BLaER1 treated with 17β-estradiol and CSF1 and Interleukin-3, amounts not matched to agents 10 nM and 100 nM (cell line): ENCODE results near the gene SUN2.
A peak's percentile ranks its signal among the peaks of the same experiment; 100 is the strongest.

Experiments used
- H3K27ac ChIP-seq, 11 experiments: shearing (Covaris generic); formaldehyde crosslinking; 2 replicates each; pipeline ENCODE4 v1.8.1; 2022
- H3K27me3 ChIP-seq, 11 experiments: shearing (Covaris generic); formaldehyde crosslinking; 2 replicates each; pipeline ENCODE4 v1.8.1; 2022
- H3K36me3 ChIP-seq, 11 experiments: shearing (Covaris generic); formaldehyde crosslinking; 2 replicates each; pipeline ENCODE4 v1.8.1; 2022
- H3K4me1 ChIP-seq, 10 experiments: shearing (Covaris generic); formaldehyde crosslinking; 2 replicates each; pipeline ENCODE4 v1.8.1; 2022
- H3K4me2 ChIP-seq, 11 experiments: shearing (Covaris generic); formaldehyde crosslinking; 2 replicates each; pipeline ENCODE4 v1.8.1; 2022
- H3K4me3 ChIP-seq, 10 experiments: shearing (Covaris generic); formaldehyde crosslinking; 2 replicates each; pipeline ENCODE4 v1.8.1; 2022
- H3K9ac ChIP-seq, 11 experiments: shearing (Covaris generic); formaldehyde crosslinking; 2 replicates each; pipeline ENCODE4 v1.8.1; 2022
- H3K9me3 ChIP-seq, 11 experiments: shearing (Covaris generic); formaldehyde crosslinking; replicated peaks in 1 of 11; 2 replicates each; pipeline ENCODE4 v1.8.1; 2022
- H4K20me1 ChIP-seq, 11 experiments: shearing (Covaris generic); formaldehyde crosslinking; 2 replicates each; pipeline ENCODE4 v1.8.1; 2022
- Cebpa-rat ChIP-seq, 11 experiments: shearing (Covaris generic); IDR thresholded peaks; 2 replicates each; pipeline ENCODE4 v1.8.1; 2022

The SUN2 gene

DNA sequence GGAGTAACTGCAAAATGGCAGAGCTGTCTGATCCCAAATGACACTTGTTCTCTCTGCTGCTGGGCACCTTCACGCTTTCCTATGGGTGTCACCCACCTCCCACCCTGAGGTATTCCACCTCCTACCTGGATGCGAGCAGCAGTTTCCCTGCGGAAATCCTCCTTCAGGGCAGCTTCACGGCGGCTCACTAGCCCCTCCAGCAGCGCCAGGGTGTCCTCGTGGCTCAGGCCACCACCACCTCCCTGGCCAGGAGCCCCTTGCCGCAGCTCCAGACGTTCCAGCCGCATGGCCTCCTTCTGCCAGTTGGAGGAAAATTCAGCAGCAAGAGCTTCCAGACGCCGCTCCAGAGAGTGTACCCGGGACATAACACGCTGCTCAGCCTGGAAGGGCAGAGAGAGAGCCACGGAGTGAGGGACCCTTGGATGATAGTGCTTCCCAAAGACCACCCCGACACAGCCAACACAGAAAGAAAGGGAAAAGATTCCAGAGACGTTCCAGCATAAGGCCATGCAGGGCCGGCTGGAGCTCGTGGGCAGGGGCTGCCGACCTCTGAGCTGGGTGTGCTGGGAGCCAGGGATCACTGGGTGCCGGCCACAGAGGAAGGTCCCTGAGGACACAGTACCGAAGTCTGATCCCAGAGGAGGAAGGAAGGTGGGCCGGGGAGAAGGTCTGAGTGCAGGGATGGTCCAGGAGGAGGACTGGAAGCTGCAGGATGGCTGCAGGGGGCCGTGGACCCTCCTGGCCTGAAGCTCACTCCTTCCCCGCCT is 13.4 kb downstream of the SUN2 start:
- Histone ChIP-seq H3K9ac (peak overlapping the region in 7 of 11 experiments; percentile 3 to 49 (median 24); a peak in 5 of 22 replicates), H3K9me3 (no peaks in the 10 kb centered on the region), H3K4me3 (no peak overlapping the region), H3K36me3 (peaks cover 100% of the 10 kb centered on the region in 11 experiments), H3K27ac (peak overlapping the region in 4 of 11 experiments; percentile 6 to 32 (median 22); a peak in 3 of 22 replicates), H3K4me2 (no peak overlapping the region), H3K4me1 (peaks cover 0 to 51% (median 45%) of the 10 kb centered on the region in 10 experiments; a peak in 19 of 20 replicates), H3K27me3 (no peaks in the 10 kb centered on the region), H4K20me1 (peaks cover 72 to 100% (median 98%) of the 10 kb centered on the region in 11 experiments)
- TF ChIP-seq Cebpa-rat (IDR thresholded peaks at IDR 0.05): no peak

DNA sequence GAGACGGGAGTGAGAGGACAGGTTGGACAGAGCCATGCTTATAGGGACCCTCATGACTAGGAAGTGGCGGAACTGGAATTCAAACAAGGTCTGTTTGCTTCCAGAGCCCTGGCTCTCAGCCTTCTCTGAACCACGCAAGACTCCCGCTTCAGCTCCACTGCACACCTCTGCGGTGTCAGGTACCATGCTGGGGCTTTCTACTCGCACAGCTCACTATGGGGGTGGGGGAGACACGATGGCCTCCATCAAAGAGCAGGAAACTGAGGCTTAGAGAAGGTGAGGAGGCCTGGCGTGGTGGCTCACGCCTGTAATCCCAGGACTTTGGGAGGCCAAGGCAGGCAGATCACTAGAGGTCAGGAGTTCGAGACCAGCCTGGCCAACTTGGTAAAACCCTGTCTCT is 14.2 kb downstream of the SUN2 start:
- Histone ChIP-seq H3K27ac (peak overlapping the region in 2 of 11 experiments; percentile 13 to 24; a peak in 1 of 22 replicates), H3K36me3 (peaks cover 100% of the 10 kb centered on the region in 11 experiments), H3K4me3 (no peak overlapping the region), H3K9ac (peak overlapping the region in 8 of 11 experiments; percentile 0 to 54 (median 29); a peak in 10 of 22 replicates), H3K9me3 (no peaks in the 10 kb centered on the region), H3K4me1 (peaks cover 2 to 59% (median 53%) of the 10 kb centered on the region in 10 experiments), H3K4me2 (no peak overlapping the region; a peak in 1 of 22 replicates), H4K20me1 (peaks cover 80 to 100% (median 100%) of the 10 kb centered on the region in 11 experiments), H3K27me3 (no peaks in the 10 kb centered on the region)
- no peak for TF ChIP-seq Cebpa-rat (IDR thresholded peaks at IDR 0.05)

DNA sequence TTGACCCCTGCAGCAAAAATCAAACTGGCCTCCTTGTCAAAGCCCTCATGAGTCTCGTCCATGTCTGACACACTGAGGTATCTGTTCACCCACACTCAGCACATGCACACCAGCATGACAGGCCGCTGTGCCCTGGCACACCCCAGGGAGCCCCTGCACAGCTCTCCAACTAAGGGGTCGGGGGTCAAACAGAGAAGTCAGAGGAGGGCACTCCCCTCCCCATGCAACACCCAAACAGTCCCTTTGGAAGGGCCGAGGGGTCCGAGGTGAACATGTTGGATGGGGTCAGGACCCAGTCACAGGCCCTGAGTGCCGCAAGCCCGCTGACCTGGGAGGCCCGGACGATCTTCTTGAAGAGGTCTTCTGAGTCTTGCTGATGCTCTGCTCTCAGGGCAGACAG is 14.6 kb downstream of the SUN2 start:
- Histone ChIP-seq H3K4me3 (no peak overlapping the region), H3K27me3 (no peaks in the 10 kb centered on the region), H3K9ac (peak overlapping the region in 8 of 11 experiments; percentile 0 to 54 (median 27); a peak in 11 of 22 replicates), H3K36me3 (peaks cover 100% of the 10 kb centered on the region in 11 experiments), H4K20me1 (peaks cover 84 to 100% (median 100%) of the 10 kb centered on the region in 11 experiments), H3K9me3 (no peaks in the 10 kb centered on the region), H3K4me2 (peak overlapping the region in 2 of 11 experiments; percentile 4 to 33; a peak in 2 of 22 replicates), H3K4me1 (peaks cover 6 to 63% (median 57%) of the 10 kb centered on the region in 10 experiments), H3K27ac (peak overlapping the region in 2 of 11 experiments; percentile 13 to 24; a peak in 1 of 22 replicates)
- TF ChIP-seq Cebpa-rat (IDR thresholded peaks at IDR 0.05): no peak

- TF ChIP-seq Cebpa-rat (IDR thresholded peaks at IDR 0.05): no peak
- Histone ChIP-seq H4K20me1 (peaks cover 84 to 100% (median 100%) of the 10 kb centered on the region in 11 experiments), H3K9ac (peak overlapping the region in 9 of 11 experiments; percentile 0 to 54 (median 26); a peak in 10 of 22 replicates), H3K4me1 (peaks cover 10 to 67% (median 61%) of the 10 kb centered on the region in 10 experiments), H3K27ac (peak overlapping the region in 2 of 11 experiments; percentile 24 to 26; a peak in 1 of 22 replicates), H3K36me3 (peaks cover 100% of the 10 kb centered on the region in 11 experiments), H3K27me3 (no peaks in the 10 kb centered on the region), H3K9me3 (no peaks in the 10 kb centered on the region), H3K4me2 (peak overlapping the region in 4 of 11 experiments; percentile 2 to 33 (median 13); a peak in 3 of 22 replicates), H3K4me3 (no peak overlapping the region)
Observed at GRCh38 chr22:38740754-38741153, 15.0 kb downstream of the SUN2 start.

DNA sequence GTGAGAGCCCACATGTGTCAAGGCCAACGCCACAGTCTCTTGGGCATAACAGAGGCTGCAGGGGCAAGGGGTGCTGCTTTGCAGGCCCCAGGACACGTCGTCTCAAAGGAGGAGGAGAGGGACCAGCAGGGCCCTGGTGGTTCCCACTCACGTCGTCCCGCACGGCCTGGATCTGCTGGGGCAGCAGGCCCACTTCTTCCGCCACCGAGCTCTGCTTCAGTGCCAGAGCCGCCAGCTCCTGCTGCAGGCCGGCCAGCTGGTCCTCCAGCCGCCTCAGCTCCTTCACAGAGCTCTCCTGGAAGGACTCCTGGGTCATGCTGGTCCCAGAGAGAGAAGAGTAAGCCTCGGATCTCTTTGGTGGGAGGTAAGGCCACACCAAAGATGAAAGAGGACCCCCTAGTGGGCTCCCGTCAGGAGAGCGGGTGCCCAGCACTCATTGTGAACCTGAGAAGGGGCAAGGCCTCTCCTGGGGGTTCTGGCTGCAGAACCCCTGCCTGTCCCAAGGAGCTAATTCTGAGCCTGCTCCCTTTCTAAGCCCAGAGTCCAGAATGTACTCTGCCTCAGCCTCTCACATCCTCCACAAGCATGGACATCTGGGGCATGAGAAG is 15.6 kb downstream of the SUN2 start:
- Histone ChIP-seq H3K36me3 (peaks cover 100% of the 10 kb centered on the region in 11 experiments), H3K4me2 (peak overlapping the region in 5 of 11 experiments; percentile 2 to 64 (median 22); a peak in 7 of 22 replicates), H3K27me3 (no peaks in the 10 kb centered on the region), H4K20me1 (peaks cover 85 to 100% (median 100%) of the 10 kb centered on the region in 11 experiments), H3K9ac (peak overlapping the region in 10 of 11 experiments; percentile 0 to 54 (median 24); a peak in 13 of 22 replicates), H3K4me3 (no peak overlapping the region), H3K9me3 (no peaks in the 10 kb centered on the region), H3K27ac (peak overlapping the region in 4 of 11 experiments; percentile 6 to 26 (median 22); a peak in 2 of 22 replicates), H3K4me1 (peaks cover 14 to 73% (median 67%) of the 10 kb centered on the region in 10 experiments)
- TF ChIP-seq Cebpa-rat (IDR thresholded peaks at IDR 0.05): no peak

DNA sequence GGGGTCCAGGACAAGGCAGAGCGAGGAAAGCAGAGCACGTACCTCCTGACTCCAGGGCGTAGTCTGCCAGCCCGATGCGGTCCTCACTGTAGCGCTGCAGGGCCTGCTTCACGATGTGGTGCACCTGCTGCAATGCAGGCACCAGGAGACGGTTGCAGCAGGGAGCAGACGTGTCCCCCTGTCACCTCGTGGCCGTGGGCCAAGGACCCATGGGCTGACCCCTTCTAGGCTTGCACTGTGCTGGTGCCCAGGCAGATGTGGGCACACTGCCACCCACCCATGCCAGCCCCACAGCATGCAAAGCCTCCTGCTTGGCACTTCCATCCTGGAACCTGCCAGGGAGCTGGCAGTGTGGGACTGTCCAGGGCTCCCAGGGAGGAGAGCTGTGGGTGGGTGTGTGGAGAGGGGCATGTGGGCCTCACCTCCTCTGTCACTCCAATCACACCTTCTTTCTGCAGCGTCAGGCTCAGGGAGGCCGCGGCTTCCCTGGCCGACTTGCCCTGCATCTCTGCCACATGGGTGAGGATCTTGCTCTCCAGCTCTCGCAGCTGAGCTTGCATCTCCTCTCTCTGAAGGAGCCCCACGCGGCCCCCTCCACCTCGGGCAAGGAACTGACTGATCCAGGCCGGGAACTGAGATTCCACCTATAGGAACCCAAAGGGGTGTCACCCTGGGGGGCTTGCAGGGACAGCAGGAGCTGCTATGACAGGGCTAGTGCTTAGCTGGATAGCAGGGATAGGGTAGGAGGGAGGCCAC is 16.3 kb downstream of the SUN2 start:
- no peak for TF ChIP-seq Cebpa-rat (IDR thresholded peaks at IDR 0.05)
- Histone ChIP-seq H3K4me1 (peaks cover 14 to 80% (median 70%) of the 10 kb centered on the region in 10 experiments), H3K9ac (peak overlapping the region in 7 of 11 experiments; percentile 10 to 57 (median 34); a peak in 8 of 22 replicates), H4K20me1 (peaks cover 87 to 100% (median 100%) of the 10 kb centered on the region in 11 experiments), H3K36me3 (peaks cover 100% of the 10 kb centered on the region in 11 experiments), H3K27me3 (no peaks in the 10 kb centered on the region), H3K4me2 (peak overlapping the region in 8 of 11 experiments; percentile 3 to 83 (median 64); a peak in 12 of 22 replicates), H3K27ac (0 out of 22 replicates have a peak overlapping the region, but pooled peaks of 1 of the 11 experiments have one; percentile 21), H3K4me3 (no peak overlapping the region), H3K9me3 (no peaks in the 10 kb centered on the region)

DNA sequence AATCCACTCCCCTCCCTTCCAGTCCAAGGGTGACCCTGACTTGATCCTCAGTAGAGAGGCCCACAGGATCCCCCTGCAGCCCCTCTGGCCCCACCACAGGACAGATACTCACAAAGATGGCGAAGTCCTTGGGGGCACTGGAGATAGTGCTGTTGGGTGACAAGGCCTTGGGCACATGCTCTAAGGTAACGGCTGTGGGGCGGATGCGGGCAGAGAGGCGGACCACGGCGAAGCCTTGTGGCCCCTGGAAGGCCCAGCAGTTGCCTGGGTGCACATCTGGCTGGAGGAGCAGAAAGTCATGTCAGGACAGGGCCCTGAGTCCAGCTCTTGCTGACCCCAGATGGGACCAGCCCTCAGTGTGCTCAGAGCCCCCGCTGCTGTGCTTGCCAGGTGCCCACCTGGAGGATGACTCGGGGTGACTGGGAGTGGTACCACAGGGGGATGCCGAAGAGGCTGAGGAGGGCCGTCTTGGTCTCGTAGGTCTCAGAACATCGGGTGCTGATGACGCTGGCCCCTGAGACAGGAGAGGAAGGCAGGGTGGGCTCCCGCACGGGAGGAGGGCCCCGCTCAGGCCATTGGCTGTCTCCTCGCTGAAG is 17.2 kb downstream of the SUN2 start:
- Histone ChIP-seq H3K4me2 (peak overlapping the region in 9 of 11 experiments; percentile 23 to 83 (median 65); a peak in 16 of 22 replicates), H3K36me3 (peaks cover 96 to 100% (median 100%) of the 10 kb centered on the region in 11 experiments), H3K4me1 (peaks cover 14 to 89% (median 79%) of the 10 kb centered on the region in 10 experiments), H3K27ac (peak overlapping the region in 3 of 11 experiments; percentile 7 to 18 (median 17); a peak in 4 of 22 replicates), H3K4me3 (no peak overlapping the region), H3K9ac (peak overlapping the region in 10 of 11 experiments; percentile 2 to 57 (median 36); a peak in 11 of 22 replicates), H4K20me1 (peaks cover 95 to 100% (median 100%) of the 10 kb centered on the region in 11 experiments), H3K9me3 (no peaks in the 10 kb centered on the region), H3K27me3 (no peaks in the 10 kb centered on the region)
- no peak for TF ChIP-seq Cebpa-rat (IDR thresholded peaks at IDR 0.05)
